GM18873 (cell line): Measurements from ENCODE around the gene TMEM26.
"Not testable (repeated sequence)": the region's sequence is repeated elsewhere in the genome, so short reads cannot be mapped to it uniquely, and the experiment has no call there.

Source experiments
- ATAC-seq: cut with Tn5 transposase; IDR thresholded peaks from one replicate; pipeline ENCODE4 v1.9.1; 2021; ENCODE audit warnings: mild to moderate bottlenecking, moderate library complexity, moderate number of reproducible peaks; ENCODE audit not compliant: unreplicated experiment, low FRiP score

TMEM26 gene

DNA sequence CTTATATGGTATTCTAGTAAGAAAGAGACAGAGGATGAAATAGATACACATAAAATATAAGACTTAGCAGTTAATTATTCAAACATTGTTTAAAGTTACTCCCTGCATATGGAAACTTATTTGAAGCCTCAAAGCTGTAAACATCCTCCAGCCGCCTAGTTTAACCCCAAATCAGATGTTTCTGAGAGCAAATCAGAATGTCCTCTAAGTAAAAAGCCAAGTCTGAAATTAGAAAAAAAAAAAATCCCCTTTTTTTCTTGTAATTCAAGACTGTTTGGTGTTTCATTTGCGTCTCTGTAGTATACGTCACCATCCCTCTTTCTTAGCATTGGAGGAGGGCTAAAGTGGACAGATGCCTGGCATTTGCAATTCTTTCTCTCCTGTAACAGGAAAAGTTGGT lies 46.4 kb downstream of the TMEM26 start:
- ATAC-seq, result no peak

DNA sequence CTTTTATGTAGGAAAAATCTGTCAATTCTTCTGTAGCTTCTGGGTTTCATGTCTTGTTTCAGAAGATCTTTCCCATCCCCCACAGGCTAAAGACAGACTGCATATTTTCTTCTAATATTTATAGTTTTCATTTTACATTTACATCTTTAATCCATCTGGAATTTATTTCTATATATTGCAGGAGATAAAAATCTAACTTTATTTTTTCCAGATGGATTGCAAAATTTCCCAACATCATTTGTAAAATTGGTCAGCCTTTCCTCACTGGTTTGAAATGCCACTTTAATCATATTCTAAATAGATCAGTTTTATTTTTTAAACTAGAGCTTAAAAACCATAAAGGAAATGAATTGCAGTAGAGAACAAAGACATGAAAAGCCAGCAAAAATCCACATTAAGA lies 46.9 kb downstream of the TMEM26 start:
- ATAC-seq, result no peak

DNA sequence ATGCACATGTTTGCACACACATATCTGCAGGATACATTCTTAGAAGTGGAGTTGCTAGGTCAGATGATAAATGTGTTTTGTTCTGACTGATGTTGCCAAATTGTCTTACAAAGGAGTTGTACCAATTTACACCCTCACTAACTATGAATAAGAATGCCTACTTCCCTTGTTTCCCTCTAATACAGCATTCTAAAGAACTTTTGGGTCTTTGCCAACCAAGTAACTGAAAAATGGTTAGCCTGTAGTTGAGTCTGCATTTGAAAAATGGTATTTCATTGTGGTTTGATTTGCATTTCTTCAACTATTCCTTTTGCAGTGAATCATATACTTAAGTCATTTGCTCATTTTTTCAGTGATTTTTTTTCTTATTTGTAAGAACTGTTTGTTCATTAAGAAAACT lies 48.4 kb downstream of the TMEM26 start:
- ATAC-seq, result no peak

DNA sequence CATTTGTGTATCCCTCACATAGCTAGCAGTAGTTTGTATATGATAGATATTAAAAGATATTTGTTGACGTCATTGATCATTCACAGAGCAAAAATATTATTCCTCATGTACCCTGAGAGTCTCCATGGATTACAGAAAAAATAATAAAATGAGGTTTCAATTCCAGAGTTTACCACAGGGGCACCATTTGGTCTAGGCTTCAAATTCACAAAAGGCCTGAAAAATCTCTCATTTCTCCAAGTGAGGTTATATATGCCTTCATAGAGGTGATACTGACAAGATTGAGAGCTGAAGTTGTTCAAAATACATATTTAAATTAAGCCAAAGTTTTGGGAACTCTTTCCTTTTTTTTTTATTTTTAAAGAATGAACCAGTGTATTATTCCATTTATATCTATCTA lies 52.7 kb downstream of the TMEM26 start:
- ATAC-seq, result no peak

DNA sequence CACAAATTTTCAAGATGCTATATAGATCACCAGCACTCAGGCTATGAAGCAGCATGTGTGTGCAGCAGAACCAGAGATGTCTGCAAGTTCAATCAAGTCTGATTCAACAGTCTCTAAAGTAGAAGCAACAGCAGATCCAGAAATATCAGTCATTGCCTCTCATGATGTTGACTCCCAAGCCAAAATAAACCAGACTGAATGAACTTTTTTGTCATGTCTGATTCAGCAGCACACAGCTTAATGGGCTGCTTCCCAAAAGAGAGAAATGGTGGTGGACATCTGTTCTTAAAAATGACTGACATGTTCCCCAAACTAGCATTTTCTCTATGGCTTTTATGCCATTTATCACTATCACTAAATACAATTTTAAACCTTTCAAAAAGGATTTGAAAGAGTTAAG lies 53.8 kb downstream of the TMEM26 start:
- ATAC-seq, result no peak

DNA sequence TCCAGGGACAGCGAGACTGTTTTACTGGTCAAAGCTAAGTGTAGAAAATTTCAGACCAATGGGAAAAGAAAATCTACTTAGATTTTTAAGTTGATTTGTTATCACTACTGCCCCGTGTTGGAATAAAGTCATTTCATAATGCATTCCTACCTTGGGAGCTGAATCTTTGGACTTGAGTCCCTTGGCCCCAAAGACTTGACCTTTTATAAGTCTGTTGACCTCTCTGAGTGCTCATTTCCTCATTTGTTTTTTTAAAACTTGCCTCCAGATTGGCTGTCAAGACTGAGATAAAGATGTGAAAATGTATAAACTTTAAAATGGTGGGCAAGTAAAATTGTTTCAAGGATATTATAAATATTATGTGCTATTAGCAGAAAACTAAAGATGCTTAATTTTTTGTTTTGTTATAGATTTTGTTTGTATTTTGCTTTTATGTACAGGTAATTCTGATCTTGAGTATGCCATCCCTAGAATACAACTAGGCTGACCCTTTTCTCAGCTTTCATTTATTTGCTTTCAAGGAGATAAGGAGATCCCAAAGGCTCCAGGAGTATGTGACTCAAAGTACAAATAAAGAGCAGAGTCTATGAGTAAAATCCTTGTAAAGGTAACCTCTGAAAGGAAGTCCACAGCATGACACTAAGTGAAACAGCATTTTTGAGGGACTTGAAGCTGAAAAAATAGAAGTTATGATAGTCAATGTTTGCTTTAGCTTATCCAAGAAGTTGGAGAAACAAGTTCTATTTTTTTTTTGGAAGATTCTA lies 54.6 kb downstream of the TMEM26 start:
- ATAC-seq, result no peak

DNA sequence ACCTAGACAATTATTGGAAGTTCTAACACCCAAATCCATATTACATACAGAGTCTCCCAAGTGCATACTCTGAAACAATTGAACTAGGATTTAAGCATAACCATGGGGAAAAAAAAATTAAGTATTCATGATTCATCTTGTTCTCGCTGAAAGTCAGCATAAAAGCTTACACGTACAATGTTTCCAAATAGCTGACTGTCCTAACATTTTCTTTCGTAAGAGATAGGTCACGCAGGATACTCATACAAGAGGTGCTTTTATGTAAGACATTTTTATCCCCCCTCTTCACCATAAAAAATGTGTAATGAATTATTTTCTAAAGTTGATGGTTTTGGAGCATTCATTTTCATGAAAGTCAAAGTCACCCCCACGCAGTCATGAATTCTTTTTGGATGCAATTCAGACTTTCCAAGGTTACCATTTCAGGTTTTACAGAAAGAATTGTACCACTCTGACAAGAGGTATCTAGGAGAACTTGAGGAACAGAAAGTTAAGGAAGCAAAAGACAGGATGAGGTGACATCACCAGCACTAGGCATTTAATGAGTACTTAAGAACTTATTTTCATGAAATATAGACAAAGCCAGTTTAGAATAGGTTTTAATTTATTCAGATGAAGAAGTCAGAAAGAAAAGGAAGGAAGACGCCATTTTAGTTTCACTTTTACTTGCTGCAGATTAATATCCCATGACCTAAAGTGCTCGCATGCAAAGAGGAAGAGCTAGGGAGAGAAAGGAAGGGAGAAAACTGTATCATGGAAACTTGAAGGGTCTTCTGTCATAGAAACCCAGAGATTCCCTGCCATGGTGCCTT lies 55.8 kb downstream of the TMEM26 start:
- peak; percentile 59 for ATAC-seq

DNA sequence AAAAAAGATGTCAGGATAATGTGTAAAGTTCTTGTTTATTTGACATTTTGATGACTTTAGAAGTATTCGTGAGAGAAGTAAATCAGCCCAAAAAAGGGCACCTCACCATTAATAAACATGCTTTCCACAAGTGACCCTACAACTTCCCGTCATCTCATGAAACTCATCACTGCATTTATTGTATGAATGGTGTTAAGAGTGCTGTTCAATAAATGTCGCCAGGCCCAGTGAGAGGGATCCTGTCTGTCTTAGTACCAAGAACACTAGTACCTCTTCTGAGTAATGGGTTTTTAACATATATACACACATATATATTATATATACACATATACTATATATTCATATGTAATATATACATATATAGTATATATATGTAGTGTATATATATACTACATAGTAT lies 61.9 kb downstream of the TMEM26 start:
- peak; percentile 40 for ATAC-seq

DNA sequence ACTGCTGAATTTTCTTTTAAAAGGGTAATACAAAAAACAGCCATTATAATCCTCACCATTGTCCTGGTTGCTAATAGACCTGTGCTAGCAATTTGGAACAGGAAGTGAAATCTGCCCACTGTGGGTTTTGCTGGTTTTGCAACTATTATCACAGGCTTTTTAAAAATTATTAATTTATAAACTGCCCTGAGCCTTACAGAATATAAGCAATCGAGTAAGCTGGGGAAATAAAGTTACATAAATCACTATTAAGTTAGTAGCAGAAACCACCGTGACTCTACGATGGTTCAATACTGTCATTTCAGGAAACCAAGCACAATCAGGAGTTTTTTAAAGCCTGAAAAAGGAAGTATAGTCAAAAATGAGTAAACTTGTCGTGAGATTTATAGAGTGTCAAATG lies 62.3 kb downstream of the TMEM26 start:
- ATAC-seq, result peak; percentile 79

DNA sequence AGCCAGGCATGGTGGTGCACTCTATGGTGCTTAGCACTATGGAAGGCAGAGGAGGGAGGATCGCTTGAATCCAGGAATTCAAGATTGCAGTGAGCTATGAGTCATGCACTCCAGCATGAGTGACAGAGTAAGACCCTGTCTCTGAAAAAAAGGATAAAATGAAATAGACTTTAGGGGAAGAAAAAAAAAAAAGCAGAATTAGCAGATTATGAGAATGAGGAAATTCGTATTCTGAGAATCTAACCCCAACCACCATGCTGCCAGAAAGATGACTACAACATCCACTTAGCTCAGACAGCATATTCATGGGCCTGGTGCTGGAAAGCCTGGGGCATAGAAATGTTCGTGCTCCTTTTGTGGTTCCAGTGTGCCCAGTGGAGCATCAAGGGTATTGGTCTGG lies 63.3 kb downstream of the TMEM26 start:
- no peak for ATAC-seq

DNA sequence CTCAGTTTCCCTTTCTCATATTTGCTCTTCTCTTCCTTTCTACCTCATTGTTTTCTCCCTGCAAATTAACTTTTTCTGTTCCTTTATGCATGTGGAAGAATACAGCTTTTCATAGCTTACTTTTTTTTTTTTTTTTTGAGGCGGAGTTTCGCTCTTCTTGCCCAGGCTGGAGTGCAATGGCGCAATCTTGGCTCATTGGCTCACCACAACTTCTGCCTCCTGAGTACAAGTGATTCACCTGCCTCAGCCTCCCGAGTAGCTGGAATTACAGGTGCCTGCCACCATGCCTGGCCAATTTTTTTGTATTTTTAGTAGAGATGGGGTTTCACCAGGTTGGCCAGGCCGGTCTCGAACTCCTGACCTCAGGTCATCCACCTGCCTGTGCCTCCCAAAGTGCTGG lies 64.2 kb downstream of the TMEM26 start:
- ATAC-seq, result not testable (repeated sequence)

DNA sequence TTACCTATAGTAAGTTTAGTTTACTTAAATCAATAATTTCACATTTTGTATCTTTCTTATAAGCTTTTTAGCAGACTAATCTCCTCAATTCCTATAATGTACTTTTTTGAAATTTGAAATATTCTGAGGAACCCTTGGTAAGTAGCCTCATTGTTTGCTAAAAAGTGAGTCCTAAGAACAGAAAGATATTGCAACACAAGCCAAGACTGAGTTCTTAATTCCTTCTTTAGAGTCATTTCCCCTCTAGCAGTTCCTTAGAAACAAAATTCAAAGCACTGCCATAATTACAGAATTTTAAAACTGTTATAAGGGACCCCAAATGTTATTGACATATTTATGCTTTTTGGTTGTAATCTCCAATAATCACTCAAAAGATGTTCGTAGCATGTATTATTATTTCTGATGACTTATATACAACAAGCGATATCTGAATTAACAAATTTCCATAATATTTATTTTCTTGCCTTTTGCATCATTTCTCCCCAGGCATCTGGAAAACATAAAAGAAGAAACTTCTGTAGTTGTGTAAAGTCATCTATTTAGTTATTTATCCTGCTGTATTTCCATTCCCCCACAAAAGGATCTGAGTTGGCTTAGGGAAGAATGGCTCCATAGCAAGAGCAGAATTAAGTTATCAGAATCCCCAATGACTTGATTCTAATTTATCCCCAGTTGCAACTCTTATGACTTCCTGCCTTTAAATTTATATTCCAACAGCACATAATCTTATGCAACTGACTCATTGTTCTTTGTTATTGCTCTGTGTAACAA lies 67.8 kb downstream of the TMEM26 start:
- ATAC-seq, result no peak

DNA sequence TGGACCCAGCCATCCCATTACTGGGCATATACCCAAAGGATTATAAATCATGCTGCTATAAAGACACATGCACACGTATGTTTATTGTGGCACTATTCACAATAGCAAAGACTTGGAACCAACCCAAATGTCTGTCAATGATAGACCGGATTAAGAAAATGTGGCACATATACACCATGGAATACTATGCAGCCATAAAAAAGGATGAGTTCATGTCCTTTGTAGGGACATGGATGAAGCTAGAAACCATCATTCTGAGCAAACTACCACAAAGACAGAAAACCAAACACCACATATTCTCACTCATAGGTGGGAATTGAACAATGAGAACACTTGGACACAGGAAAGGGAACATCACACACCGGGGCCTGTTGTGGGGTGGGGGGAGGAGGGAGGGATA lies 72.0 kb downstream of the TMEM26 start:
- ATAC-seq, result not testable (repeated sequence)

DNA sequence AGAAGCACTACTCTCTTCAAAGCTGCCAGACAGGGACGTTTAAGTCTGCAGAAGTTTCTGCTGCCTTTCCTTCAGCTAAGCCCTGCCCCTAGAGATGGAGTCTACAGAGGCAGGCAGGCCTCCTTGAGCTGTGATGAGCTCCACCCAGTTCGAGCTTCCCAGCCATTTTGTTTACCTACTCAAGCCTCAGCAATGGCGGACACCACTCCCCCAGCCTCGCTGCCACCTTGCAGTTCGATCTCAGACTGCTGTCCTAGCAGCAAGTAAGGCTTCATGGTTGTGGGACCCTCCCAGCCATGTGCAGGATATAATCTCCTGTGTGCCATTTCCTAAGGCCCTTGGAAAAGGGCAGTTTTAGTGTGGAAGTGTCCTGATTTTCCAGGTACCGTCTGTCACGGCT lies 74.3 kb downstream of the TMEM26 start:
- no peak for ATAC-seq

DNA sequence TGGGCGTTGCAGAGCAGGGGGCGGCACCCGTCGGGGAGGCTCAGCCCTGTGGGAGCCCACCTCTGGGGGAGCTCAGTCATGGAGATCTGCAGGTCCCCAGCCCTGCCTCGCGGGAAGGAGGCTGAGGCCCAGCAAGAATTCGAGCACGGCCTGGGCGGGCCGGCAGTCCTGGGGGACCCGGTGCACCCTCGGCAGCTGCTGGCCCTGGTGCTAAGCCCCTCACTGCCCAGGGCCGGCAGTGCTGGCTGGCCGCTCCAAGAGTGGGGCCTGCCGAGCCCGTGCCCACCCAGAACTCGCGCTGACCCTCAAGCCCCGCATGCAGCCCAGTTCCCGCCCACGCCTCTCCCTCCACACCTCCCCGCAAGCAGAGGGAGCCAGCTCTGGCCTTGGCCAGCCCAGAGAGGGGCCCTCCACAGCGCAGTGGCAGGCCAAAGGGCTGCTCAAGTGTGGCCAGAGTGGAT lies 76.2 kb downstream of the TMEM26 start:
- no peak for ATAC-seq

DNA sequence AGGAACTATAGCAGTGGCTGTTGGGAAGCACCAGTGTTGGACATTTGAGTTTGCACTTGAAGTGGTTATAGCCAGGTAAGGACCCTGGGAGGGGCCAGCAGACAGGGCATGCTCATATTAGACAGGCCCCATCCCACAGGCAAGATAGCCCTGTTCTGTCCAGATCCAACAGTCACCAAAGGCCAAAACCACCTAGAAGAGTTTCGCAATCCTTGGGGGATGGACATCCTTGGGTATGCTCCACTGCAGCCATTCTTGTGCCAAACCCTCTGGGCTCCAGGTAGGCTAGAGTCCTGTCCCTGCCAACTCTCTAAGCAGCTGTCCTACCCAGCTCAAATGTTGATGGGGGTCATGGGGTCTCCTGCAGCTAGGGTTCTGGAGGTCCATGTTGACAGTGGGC lies 76.8 kb downstream of the TMEM26 start:
- no peak for ATAC-seq

DNA sequence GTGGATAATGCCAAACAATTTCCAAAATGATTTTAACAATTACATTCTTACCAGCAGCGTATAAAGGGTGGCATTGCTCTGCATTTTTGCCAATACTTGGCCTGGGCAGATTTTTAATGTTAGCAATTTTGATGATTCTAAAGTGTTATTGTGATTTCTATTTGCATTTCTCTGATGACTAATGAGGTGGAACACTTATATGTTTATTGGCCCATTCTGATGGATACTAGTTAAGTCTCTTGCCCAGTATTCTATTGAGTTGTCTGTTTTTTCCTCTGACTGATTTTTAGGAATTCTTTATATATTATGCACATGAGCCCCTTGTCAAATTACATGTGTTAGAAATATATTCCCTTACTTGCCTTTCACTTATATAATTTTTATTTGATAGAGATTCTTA lies 86.8 kb downstream of the TMEM26 start:
- no peak for ATAC-seq

DNA sequence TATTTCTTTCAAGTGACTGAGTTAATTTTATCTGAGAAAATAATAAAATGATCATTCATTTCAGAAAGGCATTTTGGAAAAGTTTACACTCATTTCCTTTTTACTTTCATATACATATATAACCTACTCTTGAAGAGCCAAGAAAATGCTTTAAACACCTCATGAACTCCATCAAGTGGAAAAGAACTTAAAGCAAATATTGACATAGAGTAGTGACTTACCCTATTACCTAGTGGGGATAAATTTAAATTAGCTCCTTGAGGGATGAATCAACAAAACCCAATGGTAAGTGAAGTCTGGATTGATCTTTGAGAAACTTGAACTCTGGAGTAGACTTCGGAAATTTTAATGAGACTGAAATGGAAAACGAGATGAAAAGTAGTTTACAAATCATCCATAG lies 88.6 kb downstream of the TMEM26 start:
- no peak for ATAC-seq

DNA sequence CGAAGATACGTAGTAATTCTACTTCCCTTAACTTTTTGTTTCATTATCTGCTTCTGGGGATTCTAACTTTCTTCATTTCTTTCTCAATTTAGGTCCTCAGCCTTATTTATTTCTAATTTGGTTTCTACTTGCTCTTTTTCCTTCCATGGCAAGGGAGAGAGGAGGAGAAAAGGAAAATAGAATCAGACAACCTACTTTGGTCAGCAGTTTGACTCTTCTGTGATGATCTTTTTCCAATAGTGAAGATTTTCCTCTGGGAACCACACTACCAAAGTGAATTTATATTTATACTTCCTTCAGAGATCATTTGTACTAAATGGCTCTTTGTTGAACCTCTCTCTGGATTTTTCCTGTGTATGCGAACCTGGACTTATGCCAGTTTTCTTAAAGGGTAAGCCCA lies 90.2 kb downstream of the TMEM26 start:
- no peak for ATAC-seq

DNA sequence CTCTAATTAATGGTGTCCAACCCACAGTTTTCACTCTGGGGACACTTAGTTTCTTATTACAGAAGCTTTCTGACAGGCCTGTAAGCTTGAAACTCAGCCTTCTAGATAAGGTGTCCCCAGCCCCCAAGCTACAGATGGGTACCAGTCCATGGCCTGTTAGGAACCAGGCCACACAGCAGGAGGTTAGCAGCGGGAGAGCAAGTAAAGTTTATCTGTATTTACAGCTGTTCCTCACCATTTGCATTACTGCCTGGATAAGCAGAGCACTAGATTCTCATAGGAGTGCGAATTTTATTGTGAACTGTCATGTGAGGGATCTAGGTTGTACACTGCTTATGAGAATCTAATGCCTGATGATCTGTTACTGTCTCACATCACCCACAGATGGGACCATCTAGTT lies 93.7 kb downstream of the TMEM26 start:
- no peak for ATAC-seq

DNA sequence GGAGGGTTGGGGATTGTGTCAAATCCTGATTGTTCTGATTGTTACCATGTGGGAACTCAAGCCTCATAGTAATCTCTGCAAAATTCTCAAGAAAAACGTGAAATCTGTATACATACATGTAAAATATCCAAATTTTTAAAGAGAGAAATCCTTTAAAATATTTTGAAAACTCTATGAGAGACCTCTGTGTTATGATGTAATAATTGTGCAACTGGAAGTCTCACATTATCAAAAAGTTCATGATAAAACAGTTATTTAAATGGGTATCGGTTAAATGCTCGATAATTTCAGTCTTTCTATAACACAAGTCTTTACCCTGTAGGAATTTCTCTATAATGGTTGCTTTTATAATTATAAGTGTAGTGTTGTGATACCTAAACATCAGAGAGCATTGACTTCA lies 95.5 kb downstream of the TMEM26 start:
- no peak for ATAC-seq
